HG03095 (cell line): ENCODE data around the gene CNTNAP2.
"Not testable (repeated sequence)": the region's sequence is repeated elsewhere in the genome, so short reads cannot be mapped to it uniquely, and the experiment has no call there.

Experiments used
- ATAC-seq: cut with Tn5 transposase; IDR thresholded peaks from one replicate; pipeline ENCODE4 v1.9.1; 2021; ENCODE audit warnings: moderate library complexity; ENCODE audit not compliant: unreplicated experiment

Gene CNTNAP2

DNA sequence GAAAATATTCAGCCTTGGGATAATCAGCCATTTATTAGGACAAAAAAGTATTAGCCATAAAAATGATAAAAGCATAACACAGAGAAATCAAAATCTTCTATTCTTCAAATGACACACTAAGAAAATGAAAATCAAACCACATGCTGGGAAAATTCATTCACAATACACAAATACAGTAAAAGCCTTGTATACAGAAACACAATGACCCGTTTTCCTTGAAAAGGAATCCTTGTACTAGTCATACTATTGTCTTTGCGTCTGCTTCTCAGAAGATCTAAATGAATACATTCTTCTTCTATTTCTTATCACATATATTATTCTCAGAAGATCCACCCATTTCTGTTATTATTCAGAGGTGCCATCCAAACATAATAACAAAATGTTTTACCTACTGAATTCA lies 749.1 kb downstream of the CNTNAP2 start:
- ATAC-seq, result no peak

DNA sequence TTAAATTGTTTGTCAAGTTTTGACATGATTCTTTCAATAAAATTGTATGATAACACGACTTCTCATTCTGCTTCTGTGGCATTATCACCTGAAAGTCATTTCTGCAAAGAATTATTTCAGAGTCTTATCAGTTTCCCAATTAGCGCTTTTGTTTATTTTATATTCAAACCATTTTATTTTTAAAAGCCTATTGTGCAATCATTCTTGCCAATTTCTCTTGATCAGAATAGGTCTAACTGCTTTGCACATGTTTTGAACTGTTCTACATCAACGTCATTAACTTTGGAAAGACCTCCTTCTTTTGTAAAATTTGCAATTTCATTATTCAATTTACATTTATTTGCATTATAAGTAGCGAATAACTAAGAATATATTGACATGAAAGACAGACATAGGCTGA lies 758.1 kb downstream of the CNTNAP2 start:
- no peak for ATAC-seq

DNA sequence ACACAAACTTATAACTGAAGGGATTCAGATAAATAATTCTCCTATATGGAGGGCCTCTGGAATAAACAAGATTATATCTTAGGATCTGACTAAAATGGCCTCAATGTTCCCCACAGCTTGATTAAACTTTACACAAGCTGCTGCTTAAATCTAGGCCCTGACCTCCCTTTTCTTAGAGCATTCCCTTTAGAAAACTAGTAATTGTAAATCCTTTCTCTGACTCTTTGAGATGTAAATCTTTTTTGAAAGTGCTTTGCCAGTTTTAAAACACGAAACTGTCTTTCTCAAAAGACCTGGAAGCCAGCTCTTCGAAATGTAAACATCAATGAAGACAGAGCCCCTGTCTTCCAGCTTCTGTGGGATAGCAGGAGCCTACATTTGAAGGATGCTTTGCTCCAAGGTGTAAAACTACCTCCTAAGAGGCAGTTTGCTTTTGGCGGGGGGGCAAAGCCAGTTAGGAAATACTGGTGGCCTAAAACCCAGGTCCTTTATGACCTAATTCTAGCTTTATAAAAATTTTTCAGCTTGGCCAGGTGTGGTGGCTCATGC lies 758.7 kb downstream of the CNTNAP2 start:
- ATAC-seq, result no peak

DNA sequence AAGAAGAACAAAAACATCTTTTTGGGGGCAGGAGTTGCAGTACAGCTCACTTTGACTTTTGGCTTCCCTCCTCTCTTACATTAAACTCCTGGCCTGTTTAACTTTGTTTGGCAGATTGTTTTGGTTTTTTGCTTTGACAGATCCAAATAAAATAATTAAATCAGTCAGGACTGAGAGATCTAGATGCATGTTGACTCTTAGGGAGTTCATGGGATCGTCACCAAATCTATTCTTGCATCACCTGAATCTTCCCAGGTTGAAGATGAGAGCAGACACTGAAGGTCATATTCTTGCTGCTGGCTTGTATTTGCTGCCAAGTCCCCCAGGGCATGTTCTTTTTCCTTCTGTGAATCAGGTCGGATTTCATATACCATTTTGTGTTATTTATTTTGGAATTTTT lies 759.4 kb downstream of the CNTNAP2 start:
- ATAC-seq, result no peak

DNA sequence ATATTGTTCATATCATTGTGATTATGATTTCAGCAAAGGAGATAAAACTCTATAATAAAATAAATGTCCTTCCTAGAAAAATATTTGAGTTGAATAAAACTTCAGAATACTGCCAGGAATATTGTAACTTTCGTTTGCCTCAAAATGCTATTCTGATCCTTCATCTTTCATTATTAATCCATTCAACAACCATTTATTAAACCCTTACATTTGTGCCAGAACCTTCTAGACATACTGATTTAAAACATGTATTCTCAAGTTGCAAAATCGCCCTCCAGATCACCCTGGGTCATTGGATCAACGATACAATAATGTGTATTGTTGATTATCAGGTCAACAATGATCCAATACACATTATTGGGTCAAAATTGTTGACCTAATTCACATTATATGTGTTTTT lies 759.8 kb downstream of the CNTNAP2 start:
- no peak for ATAC-seq

DNA sequence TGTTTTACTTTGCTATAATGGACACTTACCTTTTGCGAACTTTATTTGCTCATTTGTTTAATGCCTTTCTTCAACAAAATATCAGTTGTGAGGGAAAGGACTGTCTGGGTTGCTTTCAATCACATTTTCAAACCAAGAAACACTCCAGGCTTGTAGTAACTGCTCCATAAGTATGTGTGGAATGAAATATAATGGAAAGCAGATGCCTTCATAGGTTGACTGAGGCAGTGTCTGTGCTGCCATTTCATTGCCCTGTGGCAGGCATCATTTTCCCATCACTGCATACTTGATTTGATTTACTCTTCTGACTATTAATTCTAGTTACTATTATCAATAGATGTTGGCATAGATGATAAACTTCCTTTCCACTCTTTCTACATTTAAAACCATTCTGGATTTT lies 762.3 kb downstream of the CNTNAP2 start:
- no peak for ATAC-seq

DNA sequence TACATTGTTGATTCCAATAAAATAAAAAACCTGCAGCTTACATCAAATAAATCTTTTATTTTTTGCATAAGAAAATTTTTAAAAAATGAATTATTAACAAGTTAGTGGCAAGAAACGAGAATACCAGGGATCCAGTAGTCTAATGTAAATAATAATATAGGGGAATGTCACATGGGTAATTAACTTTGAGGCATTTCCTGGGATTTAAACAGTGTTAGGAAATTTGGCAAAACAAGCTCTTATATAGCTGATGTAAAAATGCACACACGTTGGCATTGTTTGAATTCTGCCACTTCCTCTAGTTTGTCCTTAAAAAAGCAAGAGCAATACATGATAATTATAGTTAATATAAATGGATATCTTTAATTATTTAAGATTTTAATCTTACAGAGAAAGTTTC lies 768.6 kb downstream of the CNTNAP2 start:
- no peak for ATAC-seq

DNA sequence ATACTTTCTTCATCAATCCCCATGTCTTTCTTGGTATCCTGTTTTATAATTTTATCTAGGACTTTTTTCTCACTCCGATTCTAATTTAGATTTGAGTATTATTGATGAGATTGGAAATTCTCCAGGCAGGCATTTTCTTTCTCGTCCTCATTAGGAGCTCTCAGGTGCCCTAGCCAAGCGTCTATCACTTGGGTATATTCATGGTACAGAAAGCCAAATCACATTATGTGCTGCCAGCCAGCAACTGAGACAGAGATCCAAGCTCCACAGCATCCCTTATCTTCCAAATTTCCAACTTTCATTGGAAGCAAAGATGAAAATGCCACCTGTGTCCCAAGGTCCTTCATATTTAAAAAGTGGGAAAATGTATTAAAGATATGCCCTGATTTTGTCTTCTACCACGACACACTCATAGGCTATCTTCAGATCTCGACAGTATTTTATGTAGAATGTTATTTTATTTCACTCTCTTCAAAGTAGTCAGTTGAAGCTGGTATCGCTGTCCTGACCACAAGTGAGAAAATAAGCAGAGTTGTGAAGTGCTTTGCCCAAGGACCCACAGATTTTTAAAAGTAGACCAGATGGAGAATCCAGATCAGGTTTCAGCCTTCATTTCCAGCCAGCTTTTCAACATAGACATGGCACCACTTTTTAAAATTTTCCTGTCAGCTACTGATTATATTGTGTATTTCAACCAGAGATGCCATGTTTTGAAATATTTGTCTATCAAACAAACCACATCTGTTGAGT lies 773.4 kb downstream of the CNTNAP2 start:
- no peak for ATAC-seq

DNA sequence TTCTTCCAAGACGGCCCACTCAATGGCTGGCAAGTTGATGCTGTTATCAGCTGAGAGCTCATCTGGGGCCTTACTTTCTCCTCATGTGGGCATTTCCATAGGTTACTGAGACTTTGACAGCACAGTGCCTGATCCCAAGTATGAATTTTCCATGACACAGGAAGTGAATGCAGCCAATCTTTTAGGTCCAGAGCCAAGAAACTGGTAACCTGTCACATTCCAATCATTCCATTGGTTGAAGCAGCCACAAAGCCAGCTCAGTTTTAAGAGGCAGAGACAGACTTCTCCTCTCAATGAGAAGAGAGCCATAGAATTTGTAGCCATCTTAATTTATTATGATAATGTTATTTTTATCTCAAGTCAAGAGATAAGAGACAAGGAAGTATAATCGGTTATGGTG lies 775.5 kb downstream of the CNTNAP2 start:
- no peak for ATAC-seq

DNA sequence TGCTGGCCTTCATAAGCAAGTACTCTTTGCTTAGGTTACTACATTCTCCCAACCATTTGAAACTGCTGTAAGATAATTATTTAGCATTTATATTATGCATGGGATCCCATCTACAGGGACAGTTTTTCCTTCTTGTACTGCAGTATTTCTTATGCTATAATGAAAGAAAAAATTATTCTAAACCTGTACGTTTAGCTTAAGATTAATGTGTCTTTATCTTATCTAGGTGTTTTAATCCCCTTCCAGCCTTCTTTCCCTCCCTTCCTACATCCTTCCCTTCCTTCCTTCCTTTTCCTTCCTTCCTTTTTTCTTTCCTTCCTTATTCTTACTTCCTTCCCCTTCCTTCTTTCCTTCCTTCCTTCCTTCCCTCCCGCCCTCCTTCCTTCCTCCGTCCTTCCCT lies 778.3 kb downstream of the CNTNAP2 start:
- no peak for ATAC-seq

DNA sequence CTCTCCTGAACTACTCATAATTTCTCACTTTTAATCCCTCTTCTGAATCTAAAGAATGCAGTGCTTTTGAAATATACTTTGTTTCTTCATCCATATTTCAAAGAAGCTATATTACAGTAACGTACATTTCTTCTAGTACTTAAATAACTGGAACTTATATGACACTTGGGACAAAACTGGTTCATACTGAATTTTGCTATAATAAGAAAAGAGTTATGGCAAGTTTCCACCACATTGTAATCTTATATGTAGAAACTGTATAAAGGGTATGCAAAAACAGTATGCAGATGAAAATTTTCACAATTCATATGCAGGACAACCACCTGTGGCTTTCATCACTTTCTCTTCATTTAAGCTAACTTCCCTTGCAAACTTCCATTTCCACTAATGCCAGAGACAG lies 785.7 kb downstream of the CNTNAP2 start:
- ATAC-seq, result no peak

DNA sequence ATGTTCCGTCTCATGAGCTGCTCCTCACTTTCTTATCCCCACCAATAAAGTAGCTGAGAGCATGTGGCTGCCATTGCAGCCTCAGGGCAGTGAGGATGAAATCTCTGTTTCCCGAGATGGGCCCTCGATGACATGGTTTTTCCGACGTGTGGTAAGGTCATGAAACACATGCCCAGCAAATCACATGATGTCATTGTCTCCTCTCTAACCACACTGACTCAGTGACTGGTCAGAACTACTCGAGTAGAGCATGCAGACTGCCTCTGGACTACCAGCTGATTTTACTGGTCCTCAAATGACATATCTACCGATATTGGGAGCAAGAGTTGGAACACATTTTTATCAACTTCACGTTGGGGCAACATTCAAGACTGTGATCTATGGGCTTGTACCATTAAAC lies 786.1 kb downstream of the CNTNAP2 start:
- ATAC-seq, result no peak

DNA sequence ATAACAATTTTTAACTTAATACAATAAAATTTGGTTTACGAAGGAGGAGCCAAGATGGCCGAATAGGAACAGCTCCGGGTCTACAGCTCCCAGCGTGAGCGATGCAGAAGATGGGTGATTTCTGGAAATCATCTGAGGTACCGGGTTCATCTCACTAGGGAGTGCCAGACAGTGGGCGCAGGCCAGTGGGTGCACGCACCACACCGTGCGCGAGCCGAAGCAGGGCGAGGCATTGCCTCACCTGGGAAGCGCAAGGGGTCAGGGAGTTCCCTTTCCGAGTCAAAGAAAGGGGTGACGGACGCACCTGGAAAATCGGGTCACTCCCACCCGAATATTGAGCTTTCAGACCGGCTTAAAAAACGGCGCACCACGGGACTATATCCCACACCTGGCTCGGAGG lies 789.1 kb downstream of the CNTNAP2 start:
- ATAC-seq, result not testable (repeated sequence)

DNA sequence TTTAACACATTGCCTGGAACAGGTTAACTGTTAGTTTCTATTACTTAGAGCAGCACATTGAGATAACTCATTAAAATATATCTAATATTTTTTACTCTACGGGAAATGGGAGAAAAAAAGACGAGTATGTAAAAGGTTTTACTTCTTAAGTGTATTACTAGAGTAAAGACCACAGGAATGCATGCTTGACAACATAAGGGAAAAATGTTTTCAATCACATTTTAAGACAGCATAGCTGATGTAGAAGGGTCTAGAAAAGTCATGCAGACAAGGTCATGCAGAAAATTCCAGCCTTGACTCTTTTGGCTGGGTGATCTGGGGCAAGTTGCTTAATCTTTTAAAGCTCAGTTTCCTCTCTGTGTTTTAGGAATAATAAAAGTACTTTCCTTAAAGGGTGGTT lies 806.2 kb downstream of the CNTNAP2 start:
- no peak for ATAC-seq

DNA sequence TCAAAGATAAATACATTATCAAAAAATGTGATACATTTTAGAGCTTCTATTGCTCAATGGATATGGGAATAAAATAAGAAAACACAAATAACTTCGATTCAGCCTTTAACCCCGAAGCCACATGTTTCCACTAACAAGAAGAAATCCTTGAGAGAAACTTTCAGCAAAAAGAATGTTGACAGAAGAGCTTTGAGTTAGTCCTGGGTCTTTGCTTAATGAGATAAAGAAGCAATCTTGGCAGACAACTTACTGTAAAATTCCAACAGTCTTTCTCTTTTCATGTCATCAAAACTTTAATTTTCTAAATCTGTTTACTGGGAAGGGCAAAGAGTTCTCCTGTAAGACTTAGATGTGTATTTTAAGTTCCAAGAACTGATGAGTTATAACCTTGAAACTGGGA lies 810.2 kb downstream of the CNTNAP2 start:
- no peak for ATAC-seq

DNA sequence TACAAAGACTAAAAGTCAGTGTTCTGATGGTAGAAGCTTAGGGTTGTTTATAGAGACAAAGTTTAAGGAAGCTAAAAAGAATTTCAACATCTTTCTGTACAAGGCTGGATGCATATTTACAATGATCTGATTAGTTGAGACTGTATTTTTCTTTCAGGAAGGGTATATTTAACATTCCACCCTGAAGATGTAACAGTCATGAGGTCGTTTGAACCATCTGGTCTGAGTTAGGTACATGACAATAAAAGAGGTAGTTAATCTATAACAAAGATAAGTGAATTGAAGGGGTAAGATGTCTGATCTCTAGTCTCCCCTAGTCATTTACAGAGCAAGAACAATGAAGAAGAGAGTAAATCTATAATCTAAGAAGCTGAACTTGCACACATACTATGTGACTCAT lies 821.2 kb downstream of the CNTNAP2 start:
- no peak for ATAC-seq

DNA sequence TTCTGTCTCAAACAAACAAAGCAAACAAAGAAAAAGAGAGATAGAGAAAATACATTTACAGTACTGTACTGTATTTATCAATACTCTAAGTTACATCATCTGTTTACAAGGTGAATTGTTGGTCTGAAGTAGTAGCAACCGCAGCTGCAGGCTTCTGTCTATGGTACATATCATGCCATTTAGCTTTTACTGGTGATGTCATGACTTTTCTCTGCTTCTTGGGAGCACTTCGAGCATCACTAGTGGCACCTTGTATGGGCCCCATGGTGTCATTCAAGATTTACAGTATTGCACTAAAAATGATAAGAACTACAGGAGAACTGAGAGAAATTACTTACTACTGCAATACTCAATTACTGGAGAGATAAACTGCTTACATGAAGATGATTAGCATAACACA lies 826.9 kb downstream of the CNTNAP2 start:
- ATAC-seq, result no peak

DNA sequence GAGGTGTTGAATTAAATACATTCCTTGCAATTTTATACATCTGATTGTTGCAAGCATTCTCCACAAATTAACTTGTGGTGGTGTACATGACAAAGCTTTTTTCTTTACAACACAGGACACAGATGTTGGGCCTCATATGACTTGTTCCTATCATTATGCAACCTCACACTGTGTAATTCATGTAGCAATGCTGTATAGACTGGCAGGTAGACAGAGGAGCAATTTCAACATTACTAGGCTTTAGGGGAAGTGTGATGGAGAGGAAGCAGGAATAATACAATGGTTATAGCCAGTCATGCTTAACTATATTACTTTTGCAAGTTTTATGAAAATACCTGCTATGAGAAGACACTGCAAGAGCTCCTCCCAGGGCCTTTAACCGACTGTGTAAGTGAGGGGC lies 832.1 kb downstream of the CNTNAP2 start:
- ATAC-seq, result no peak

DNA sequence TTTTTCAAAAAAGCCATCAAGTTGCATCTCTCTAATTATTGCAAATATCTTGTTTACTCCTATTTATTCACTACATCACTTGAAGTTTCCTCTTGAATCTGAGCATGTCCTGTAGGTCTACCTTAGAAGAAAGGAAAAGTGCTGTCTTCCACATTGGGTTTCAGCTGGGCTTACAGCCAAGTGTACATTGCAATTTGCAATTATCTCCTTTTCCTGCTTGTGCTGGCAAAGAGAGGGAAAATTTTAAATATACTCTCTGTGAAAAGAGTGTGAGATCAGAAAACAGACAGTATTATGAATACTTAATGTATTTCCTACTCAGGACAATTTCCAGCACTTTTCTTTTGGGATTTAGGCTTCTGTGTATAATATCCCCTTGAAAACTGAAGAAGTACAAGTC lies 839.7 kb downstream of the CNTNAP2 start:
- no peak for ATAC-seq

DNA sequence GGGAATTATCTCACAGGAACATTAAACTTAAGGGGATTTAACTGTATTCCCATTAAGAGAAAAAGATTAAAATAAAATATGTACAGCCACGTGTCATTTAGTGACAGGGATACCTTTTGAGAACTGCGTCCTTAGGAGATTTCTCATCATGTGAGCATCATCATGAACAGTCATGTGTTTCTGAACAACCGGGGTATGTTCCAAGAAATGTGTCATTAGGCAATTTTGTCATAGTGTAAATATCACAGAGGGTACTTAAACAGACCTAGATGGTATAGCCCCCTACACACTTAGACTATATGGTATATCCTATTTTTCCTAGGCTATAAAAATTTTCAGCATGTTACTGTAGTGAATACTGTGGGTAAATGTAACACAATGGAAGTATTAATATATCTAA lies 840.3 kb downstream of the CNTNAP2 start:
- no peak for ATAC-seq

DNA sequence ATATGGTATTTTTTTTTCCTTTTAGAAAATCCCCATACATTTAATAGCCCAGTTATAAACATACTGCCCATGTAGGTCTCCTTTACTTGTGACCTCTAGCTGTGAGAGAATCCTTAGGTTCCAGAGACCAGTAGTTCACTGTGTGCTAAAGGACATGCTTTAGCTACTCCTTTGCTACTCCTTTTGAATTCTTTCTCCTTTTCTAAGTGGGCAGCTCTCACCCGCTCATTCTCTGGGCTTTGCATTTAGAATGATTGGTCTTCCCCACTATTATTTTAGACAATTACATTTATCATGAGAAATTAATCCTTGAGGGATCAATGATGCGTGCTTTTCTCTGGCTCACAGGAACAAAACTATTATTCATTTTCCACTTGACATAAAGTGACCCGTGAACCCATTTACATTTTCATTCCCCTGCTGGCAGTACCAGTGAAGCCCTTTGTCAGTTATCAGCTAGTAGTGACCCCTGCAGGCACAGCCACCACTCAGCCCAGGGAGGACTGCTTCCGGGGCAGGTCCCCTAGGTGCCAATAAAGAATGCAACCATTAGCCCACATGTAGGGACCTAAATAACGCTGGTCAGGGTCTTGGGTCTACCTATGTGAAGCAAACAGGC lies 844.3 kb downstream of the CNTNAP2 start:
- no peak for ATAC-seq

DNA sequence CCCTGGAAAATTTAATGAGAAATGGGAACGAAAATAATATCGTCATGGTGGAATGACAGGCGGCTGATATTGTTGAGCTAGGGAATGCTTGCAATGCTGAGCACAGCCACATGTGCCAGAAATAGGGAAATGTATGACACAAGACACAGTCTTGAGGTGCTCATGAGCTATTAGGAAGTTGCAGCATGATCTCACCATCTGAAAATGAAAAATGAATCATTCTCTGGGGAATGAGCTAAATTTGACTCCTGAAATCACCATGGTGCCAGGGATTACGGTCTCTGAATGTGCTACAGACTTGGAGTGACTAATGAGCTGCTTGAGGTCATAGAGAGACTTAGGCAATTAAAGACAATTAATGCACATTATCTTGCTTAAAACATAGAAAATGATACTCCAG lies 845.0 kb downstream of the CNTNAP2 start:
- ATAC-seq, result no peak

DNA sequence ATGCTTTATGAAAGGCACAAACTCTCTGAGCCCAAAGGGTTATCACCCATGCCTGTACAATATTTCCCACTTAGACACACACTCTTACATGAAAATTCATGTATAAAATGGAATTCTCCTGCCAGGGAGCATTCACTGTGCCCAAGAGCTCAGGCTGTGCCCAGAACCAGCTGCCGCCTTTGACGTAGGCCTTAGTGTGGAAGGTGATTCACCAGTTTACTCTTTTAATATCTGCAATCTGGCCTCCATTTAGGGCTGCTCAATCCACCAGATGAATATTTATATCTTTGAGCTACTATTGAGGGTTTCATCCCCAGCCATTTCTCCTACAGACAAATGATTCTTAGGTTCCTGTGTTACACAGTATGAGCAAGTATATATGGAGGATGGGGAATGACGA lies 849.7 kb downstream of the CNTNAP2 start:
- no peak for ATAC-seq
